Keratinocyte (primary cell): ENCODE measurements around the gene SIGLEC11. TPM values are rescaled to one million over a fixed set of nuclear protein-coding genes. Genes with fewer than 3 reads are reported as not detected.

Experiments
- DNase-seq: peaks from one replicate; pipeline ENCODE4 v3.0.0-alpha.2; 2011; ENCODE audit warnings: low read depth, missing footprints, low spot score
- FAIRE-seq: peaks from 2 replicates; lab custom pipeline; 2011; peaks lifted over from hg19 to GRCh38; lab: Jason Lieb, UNC
- H2AFZ ChIP-seq: 2 replicates; pipeline ENCODE4 v1.6.0; 2012; ENCODE audit warnings: low read length, control low read depth, inconsistent platforms; ENCODE audit not compliant: control insufficient read depth
- H3K27ac ChIP-seq: 2 replicates; pipeline ENCODE4 v1.5.1; 2011; ENCODE audit warnings: low read length; ENCODE audit not compliant: control insufficient read depth, insufficient read depth
- H3K27me3 ChIP-seq: 3 replicates; pipeline ENCODE4 v1.6.0; 2011; ENCODE audit warnings: low read length; ENCODE audit not compliant: control insufficient read depth, insufficient read depth; ENCODE audit errors: extremely low read depth
- H3K36me3 ChIP-seq, 2 experiments: 2 replicates in 1 of 2; 3 replicates in 1 of 2; pipeline ENCODE4 v1.5.1; 2011; ENCODE audit warnings: low read length in 2 of 2, mild to moderate bottlenecking in 1 of 2; ENCODE audit not compliant: control insufficient read depth in 2 of 2, insufficient read depth in 2 of 2; ENCODE audit errors: extremely low read depth in 1 of 2
- H3K4me1 ChIP-seq: 3 replicates; pipeline ENCODE4 v1.5.1; 2011; ENCODE audit warnings: low read length; ENCODE audit not compliant: control insufficient read depth, insufficient read depth; ENCODE audit errors: extremely low read depth
- H3K4me2 ChIP-seq: 3 replicates; pipeline ENCODE4 v1.6.0; 2011; ENCODE audit warnings: low read depth, low read length; ENCODE audit not compliant: control insufficient read depth, insufficient read depth; ENCODE audit errors: extremely low read depth
- H3K4me3 ChIP-seq, 3 experiments: fragments of 200-600 bp in 1 of 3; sonication (generic) in 1 of 3; 2 replicates in 2 of 3; 3 replicates in 1 of 3; pipeline ENCODE4 v1.5.1; 2011 to 2016; ENCODE audit warnings: low read length in 3 of 3, mild to moderate bottlenecking in 3 of 3, control low read depth in 2 of 3, inconsistent platforms in 1 of 3, low read depth in 1 of 3, mixed read lengths in 1 of 3, mixed run types in 1 of 3, moderate library complexity in 1 of 3; ENCODE audit not compliant: control insufficient read depth in 2 of 3, insufficient read depth in 2 of 3; ENCODE audit errors: extremely low read depth in 1 of 3
- H3K79me2 ChIP-seq: 2 replicates; pipeline ENCODE4 v1.6.0; 2012; ENCODE audit warnings: low read length; ENCODE audit not compliant: control insufficient read depth, insufficient read depth
- H3K9ac ChIP-seq: 3 replicates; pipeline ENCODE4 v1.6.0; 2011; ENCODE audit warnings: low read length; ENCODE audit not compliant: control insufficient read depth, insufficient read depth; ENCODE audit errors: extremely low read depth
- H3K9me1 ChIP-seq: 3 replicates; pipeline ENCODE4 v1.6.0; 2011; ENCODE audit warnings: low read length; ENCODE audit not compliant: control insufficient read depth, insufficient read depth; ENCODE audit errors: extremely low read depth
- H3K9me3 ChIP-seq: 2 replicates; pipeline ENCODE4 v1.5.1; 2012; ENCODE audit warnings: low read depth, low read length; ENCODE audit not compliant: control insufficient read depth
- H4K20me1 ChIP-seq: 3 replicates; pipeline ENCODE4 v1.6.0; 2011; ENCODE audit warnings: low read length; ENCODE audit not compliant: control insufficient read depth, insufficient read depth; ENCODE audit errors: extremely low read depth
- CTCF ChIP-seq, 3 experiments: IDR thresholded peaks in 1 of 3; conservative IDR thresholded peaks in 1 of 3; optimal IDR thresholded peaks in 1 of 3; 2 replicates in 2 of 3; 3 replicates in 1 of 3; pipeline versions ENCODE3 to v1.5.1; 2011; ENCODE audit warnings: low read length in 3 of 3, mild to moderate bottlenecking in 3 of 3, moderate library complexity in 2 of 3, control low read depth in 1 of 3, inconsistent platforms in 1 of 3; ENCODE audit not compliant: insufficient read depth in 2 of 3; ENCODE audit errors: extremely low read depth in 1 of 3
- EZH2 ChIP-seq: IDR thresholded peaks from one replicate; pipeline ENCODE4 v1.6.1; 2012; ENCODE audit warnings: inconsistent platforms, mild to moderate bottlenecking, low read length, moderate library complexity
- dilution Hi-C: fragments of 300-500 bp; cut with MboI; formaldehyde crosslinking; loops from one replicate; pipeline ENCODE4 v1.7.0; 2020; ENCODE audit warnings: low sequenced_read_pairs; ENCODE audit not compliant: extremely low pct_ligation_motif_present
- polyA plus RNA-seq, 5 experiments: library from polyadenylated mRNA; depleted of rRNA in 3 of 5; stranded (reverse) in 3 of 5; stranded (forward) in 1 of 5; unstranded in 1 of 5; fragments of >200 nt; gene quantifications; 1 replicate in 1 of 5; 2 replicates in 3 of 5; 3 replicates in 1 of 5; pipeline versions ENCODE4 v1.2.1 to v1.2.3, GENCODE V29; 2011 to 2012; ENCODE audit warnings: missing spikeins in 2 of 5, low read depth in 1 of 5, low replicate concordance in 1 of 5

The SIGLEC11 gene
- polyA plus RNA-seq, 1 donor (not counting 4 experiments of a cell fraction or from before 2014, with no cell fraction given), result not detected

GRCh38 chr19:49981603-49982593 lies 20.9 kb upstream of the SIGLEC11 start:
- Histone ChIP-seq H3K4me2 (no peak overlapping the region), H3K4me3 (no peak overlapping the region), H2AFZ (no peak overlapping the region), H3K36me3 (peaks cover 4 to 10% of the 10 kb centered on the region in 2 experiments), H3K27ac (no peak overlapping the region), H3K9ac (no peak overlapping the region), H3K9me1 (no peaks in the 10 kb centered on the region), H3K79me2 (no peaks in the 10 kb centered on the region), H3K27me3 (no peaks in the 10 kb centered on the region), H3K9me3 (no peaks in the 10 kb centered on the region), H3K4me1 (no peaks in the 10 kb centered on the region), H4K20me1 (peaks cover 11% of the 10 kb centered on the region)
- FAIRE-seq (no peak), DNase-seq (no peak)
- TF ChIP-seq EZH2, result no peak
- TF ChIP-seq CTCF (optimal IDR thresholded peaks at IDR 0.05 in 1 of 3, IDR thresholded peaks at IDR 0.05 in 1 of 3, conservative IDR thresholded peaks at IDR 0.05 in 1 of 3; ENCODE audit: extremely low read depth in 1 of 3, insufficient read depth in 2 of 3, low read length in 3 of 3), result no peak
- dilution Hi-C loops, result no loop called here

- no peak for FAIRE-seq
- Histone ChIP-seq H3K4me2 (no peak overlapping the region), H3K9ac (no peak overlapping the region), H3K36me3 (no peaks in the 10 kb centered on the region), H3K27me3 (no peaks in the 10 kb centered on the region), H3K27ac (no peak overlapping the region), H2AFZ (no peak overlapping the region), H3K4me1 (no peaks in the 10 kb centered on the region), H4K20me1 (no peaks in the 10 kb centered on the region), H3K79me2 (no peaks in the 10 kb centered on the region), H3K4me3 (no peak overlapping the region), H3K9me3 (no peaks in the 10 kb centered on the region), H3K9me1 (no peaks in the 10 kb centered on the region)
- TF ChIP-seq CTCF (optimal IDR thresholded peaks at IDR 0.05 in 1 of 3, IDR thresholded peaks at IDR 0.05 in 1 of 3, conservative IDR thresholded peaks at IDR 0.05 in 1 of 3; ENCODE audit: extremely low read depth in 1 of 3, insufficient read depth in 2 of 3, low read length in 3 of 3) (no peak), EZH2 (no peak)
- DNase-seq, result no peak
- dilution Hi-C loops, result no loop called here
Measured at GRCh38 chr19:49978324-49978723, 17.4 kb upstream of the SIGLEC11 start.
